GM18511 (cell line): ENCODE results near the gene OR10C1.
"Not testable (repeated sequence)": the region's sequence is repeated elsewhere in the genome, so short reads cannot be mapped to it uniquely, and the experiment has no call there.

Source experiments
- ATAC-seq: cut with Tn5 transposase; IDR thresholded peaks from one replicate; pipeline ENCODE4 v1.9.1; 2021; ENCODE audit warnings: mild to moderate bottlenecking, moderate library complexity; ENCODE audit not compliant: unreplicated experiment

OR10C1 gene

DNA sequence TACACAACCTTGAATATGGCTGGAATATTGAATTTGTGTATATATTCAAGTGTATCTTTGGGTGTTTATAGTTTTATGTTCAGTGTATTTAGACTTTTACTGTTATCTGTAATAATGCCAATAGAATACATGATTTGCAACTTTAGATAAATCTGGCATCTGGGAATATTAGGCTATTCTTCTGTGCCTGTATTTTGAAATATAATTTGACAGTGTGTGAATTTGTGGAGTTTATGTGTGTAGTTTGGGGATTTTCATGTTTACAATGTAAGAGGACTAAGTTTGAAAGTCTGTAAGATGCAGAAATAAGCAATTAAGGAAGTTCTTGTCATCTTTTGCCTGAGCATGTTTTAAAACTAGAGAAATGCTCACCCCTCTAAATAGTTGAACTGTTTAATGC, at the start of gene OR10C1:
TSS of gene OR10C1 (plus strand) at position 301 of the 400 bp plus-strand sequence. CDS start 710 bp downstream, outside the sequence.
- ATAC-seq = no peak

GRCh38 chr6:29395331-29395730, 43.8 kb upstream of the OR10C1 start, which contains the start of gene OR12D2:
OR12D2 (plus strand) TSS chr6:29395631; CDS start chr6:29396700, 1,069 bp downstream.
- ATAC-seq = no peak

DNA sequence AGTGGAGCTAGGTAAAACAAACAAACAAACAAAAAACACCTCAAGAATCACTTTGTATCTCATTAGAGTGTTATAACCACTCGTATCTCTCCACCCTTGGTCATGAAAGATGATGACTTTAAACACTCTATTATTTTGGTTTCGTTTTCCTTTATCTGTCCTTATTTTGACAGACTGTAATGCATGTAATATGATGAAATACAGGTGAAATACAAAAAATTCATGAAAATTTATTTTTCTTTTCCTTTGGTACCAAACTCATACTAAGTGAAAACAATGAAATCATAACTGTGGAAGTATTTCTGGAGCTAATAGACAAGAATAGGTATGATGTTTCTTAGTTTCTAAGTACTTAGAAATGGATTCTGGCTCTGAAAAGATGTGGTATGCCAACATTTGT, 39.6 kb upstream of the OR10C1 start:
- no peak for ATAC-seq

- no peak for ATAC-seq
Observed at GRCh38 chr6:29403801-29404200, 35.3 kb upstream of the OR10C1 start.

DNA sequence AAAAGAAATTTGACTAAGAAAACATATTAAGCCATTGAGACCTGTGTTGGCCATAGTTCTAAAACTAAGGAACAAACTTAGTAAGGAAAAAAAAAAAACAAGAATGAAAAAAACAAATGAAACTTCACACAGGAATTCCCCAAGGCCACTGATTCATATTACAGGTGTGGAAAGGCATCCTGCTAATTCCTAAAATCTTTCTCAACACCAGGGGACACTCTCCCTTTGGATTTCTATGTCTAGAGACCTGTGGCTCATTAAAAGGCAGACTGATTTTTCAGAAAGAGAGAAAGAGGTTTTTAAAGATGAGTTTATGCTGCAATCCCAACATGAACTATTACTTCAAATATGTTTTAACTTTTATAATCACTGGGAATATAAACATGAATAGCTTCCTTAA, 24.5 kb upstream of the OR10C1 start, which contains the start of gene OR12D1:
TSS of gene OR12D1 (plus strand) at position 341 of the 400 bp plus-strand sequence.
- ATAC-seq = no peak

DNA sequence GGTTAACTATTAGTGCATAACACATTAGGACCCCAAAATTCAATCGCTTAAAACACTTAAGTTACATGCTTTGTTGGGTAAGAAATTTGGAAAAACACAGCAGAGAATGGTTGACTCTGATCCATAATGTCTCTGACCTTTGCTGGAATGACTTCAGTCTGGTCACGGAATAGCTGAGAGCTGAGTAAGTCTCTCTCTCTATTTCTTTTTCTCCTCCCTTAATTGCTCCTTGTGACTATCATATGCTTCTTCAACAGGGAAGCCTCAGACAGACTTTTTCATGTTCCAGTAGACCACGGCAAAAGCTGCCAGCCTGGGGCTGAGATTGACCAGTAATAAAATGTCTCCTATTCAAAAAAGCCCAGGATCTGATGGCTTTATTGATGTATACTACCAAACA, 19.6 kb upstream of the OR10C1 start:
- no peak for ATAC-seq

DNA sequence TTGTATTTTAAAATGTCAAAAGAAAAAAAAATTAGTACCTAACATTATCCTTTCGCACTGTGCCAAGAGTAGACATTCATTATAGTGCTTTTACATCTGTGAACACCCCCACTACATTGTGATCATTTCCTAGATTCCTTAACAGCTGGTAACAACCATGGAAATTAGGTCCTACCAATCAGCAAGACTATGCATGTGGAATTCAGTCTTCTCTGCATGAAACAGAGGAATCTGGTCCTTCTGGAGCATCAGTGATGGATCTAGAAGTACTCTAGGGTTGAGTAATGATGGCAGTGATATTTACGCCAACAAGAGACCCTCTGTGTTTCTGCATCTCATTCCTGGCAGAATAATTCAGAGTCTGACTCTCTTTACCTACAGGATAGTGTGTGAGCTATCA, 14.9 kb upstream of the OR10C1 start:
- no peak for ATAC-seq

DNA sequence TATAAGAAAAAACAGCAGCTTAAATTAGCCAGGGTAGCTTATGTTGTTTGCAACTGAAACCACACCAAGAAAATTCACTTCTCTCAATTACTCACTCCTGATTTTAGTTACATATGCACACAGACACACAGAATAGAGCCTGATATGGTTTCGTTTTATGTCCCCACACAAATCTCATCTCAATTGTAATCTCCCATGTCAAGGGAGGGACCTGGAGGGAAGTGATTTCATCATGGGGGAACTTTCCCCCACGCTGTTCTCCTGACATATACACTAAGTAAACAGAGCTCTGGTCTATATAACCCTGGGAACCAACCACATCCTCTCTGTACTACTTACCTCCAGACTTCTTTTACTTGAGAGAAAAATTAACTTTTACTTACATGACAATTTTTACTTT, 14.5 kb upstream of the OR10C1 start:
- ATAC-seq = no peak

- ATAC-seq = no peak
Observed at GRCh38 chr6:29425075-29425474, 14.0 kb upstream of the OR10C1 start.

GRCh38 chr6:29426654-29427053, 12.5 kb upstream of the OR10C1 start:
- ATAC-seq = no peak

GRCh38 chr6:29436730-29437129, 2.4 kb upstream of the OR10C1 start:
- not testable (repeated sequence) for ATAC-seq

DNA sequence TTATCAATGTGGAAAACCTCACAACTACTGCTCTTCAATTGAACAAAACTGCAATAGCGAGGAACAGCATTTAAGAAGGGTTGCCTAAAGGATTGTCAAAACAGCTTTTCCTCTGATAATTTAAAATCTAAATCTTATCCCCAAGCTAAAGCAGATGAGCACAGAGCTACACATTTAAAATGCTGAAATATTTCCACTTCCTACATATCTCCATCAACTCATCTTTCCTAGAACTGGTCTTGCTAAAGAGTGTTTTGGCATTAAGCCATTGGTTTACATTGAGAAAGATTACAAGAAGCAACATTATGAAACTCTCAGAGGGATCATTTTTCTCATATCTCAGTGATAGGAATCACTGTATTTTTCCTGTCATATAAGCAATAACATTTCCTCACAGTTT, 3.6 kb downstream of the OR10C1 start:
- ATAC-seq = no peak

- ATAC-seq = not testable (repeated sequence)
Observed at GRCh38 chr6:29444031-29444430, 4.9 kb downstream of the OR10C1 start.

- no peak for ATAC-seq
Observed at GRCh38 chr6:29447670-29448069, 8.6 kb downstream of the OR10C1 start.

GRCh38 chr6:29451471-29452193, 12.5 kb downstream of the OR10C1 start:
- no peak for ATAC-seq

GRCh38 chr6:29456971-29457370, 17.9 kb downstream of the OR10C1 start, which contains the start of the genes OR11A1 and OR2H1:
OR11A1 (minus strand) TSS chr6:29457071; CDS start chr6:29427641, 29,430 bp downstream.
OR2H1 (plus strand) TSS chr6:29457155; CDS start chr6:29461770, 4,615 bp downstream.
- ATAC-seq = no peak

GRCh38 chr6:29461021-29461814, 22.1 kb downstream of the OR10C1 start:
- ATAC-seq = no peak

- no peak for ATAC-seq
Observed at GRCh38 chr6:29462022-29462421, 22.9 kb downstream of the OR10C1 start.

- ATAC-seq = no peak
Observed at GRCh38 chr6:29465279-29465678, 26.2 kb downstream of the OR10C1 start.

DNA sequence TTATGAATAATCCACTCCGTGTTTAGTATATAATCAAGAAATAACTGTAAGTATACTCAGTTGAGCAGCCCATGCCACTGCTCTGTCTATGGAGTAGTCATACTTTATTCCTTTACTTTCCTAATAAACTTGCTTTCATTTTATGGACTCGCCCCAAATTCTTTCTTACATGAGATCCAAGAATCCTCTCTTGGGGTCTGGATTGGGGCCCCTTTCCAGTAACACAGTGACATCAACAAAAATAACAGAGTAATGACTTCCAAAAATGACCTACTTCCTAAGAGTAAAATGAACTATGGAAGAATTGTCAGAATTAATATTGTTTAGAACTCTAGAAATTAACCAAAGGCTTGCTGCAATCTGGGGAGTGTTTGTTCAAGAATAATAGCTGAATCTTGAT, 26.7 kb downstream of the OR10C1 start:
- no peak for ATAC-seq

DNA sequence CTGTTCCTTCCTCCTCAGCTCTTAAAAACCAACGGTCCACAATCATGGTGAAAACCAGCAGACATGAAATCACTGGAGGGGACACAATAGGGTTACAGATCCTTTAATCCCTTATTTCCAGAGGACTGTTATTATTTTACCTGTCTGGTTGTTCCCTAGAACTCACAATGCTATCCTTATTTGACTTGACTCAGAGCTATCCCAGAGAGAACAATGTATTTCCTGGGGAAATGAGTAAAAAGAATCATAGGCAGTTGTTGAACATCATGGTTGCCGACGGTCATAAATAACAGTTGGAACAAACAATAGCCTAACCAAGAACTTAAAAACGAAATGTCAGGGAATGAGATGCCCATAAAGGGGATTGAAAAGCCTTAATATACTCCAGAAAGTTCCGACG, 27.1 kb downstream of the OR10C1 start:
- ATAC-seq = no peak

DNA sequence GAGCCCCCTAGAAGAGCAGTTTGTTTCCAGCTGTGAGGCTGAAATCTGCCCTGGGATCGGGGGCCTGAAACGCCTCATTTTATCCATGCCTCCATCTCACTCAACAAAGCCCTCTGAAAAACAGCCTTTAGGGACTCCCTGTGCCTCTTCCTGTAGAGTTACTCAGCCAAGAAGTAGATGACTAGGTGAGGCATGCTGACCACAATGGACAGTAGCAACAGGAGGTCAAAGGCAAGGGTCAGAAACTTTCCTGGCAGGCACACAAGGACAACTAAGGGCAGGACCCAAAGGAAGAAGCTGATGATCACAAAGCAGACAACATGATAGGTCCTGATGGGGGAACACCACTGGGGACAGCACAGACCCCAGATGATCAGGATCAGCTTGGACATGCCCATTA, 35.9 kb downstream of the OR10C1 start:
- no peak for ATAC-seq
